HEK293 (cell line): ENCODE results near the gene CEACAM19.
A peak's percentile ranks its signal among the peaks of the same experiment; 100 is the strongest.

ENCODE experiments used
- HOXA7 ChIP-seq: sonication (generic); formaldehyde crosslinking; IDR thresholded peaks from 2 replicates; pipeline ENCODE4 v1.8.1; 2022; ENCODE audit warnings: missing genetic modification reagents, borderline replicate concordance
- IKZF3 ChIP-seq: fragments of 450-650 bp; IDR thresholded peaks from 2 replicates; pipeline ENCODE4 v1.5.0; 2018; ENCODE audit warnings: missing biosample characterization, mild to moderate bottlenecking, missing genetic modification characterization, moderate library complexity
- INSM2 ChIP-seq: fragments of 450-650 bp; formaldehyde crosslinking; IDR thresholded peaks from 2 replicates; pipeline ENCODE4 v1.5.1; 2016; ENCODE audit warnings: missing biosample characterization, missing genetic modification characterization
- MEIS1 ChIP-seq: sonication (generic); formaldehyde crosslinking; IDR thresholded peaks from 2 replicates; pipeline ENCODE4 v1.8.1; 2022; ENCODE audit warnings: missing genetic modification reagents, mild to moderate bottlenecking, borderline replicate concordance
- OVOL3 ChIP-seq: fragments of 450-650 bp; formaldehyde crosslinking; IDR thresholded peaks from 2 replicates; pipeline ENCODE4 v1.5.1; 2016; ENCODE audit warnings: missing biosample characterization, missing genetic modification characterization
- REPIN1 ChIP-seq: fragments of 450-650 bp; formaldehyde crosslinking; IDR thresholded peaks from 2 replicates; pipeline ENCODE4 v1.5.1; 2017; ENCODE audit warnings: missing biosample characterization, missing genetic modification characterization, low read depth
- SP3 ChIP-seq: fragments of 450-650 bp; formaldehyde crosslinking; IDR thresholded peaks from 2 replicates; pipeline ENCODE4 v1.5.1; 2016; ENCODE audit warnings: missing biosample characterization, missing genetic modification characterization
- TCF7L2 ChIP-seq: IDR thresholded peaks from 2 replicates; pipeline ENCODE4 v1.6.1; 2011; ENCODE audit warnings: low read depth, mild to moderate bottlenecking, inconsistent platforms, low read length, moderate library complexity, borderline replicate concordance
- WT1 ChIP-seq: fragments of 450-650 bp; formaldehyde crosslinking; IDR thresholded peaks from 2 replicates; pipeline ENCODE4 v1.5.1; 2016; ENCODE audit warnings: missing biosample characterization, missing genetic modification characterization
- ZBTB10 ChIP-seq: fragments of 450-650 bp; formaldehyde crosslinking; IDR thresholded peaks from 2 replicates; pipeline ENCODE4 v1.5.1; 2016; ENCODE audit warnings: missing biosample characterization, missing genetic modification characterization
- ZBTB8A ChIP-seq: fragments of 450-650 bp; formaldehyde crosslinking; IDR thresholded peaks from 2 replicates; pipeline ENCODE4 v1.5.1; 2016; ENCODE audit warnings: missing biosample characterization, missing genetic modification characterization
- ZEB2 ChIP-seq: fragments of 450-650 bp; formaldehyde crosslinking; IDR thresholded peaks from 2 replicates; pipeline ENCODE4 v1.5.1; 2016; ENCODE audit warnings: missing biosample characterization, missing genetic modification characterization
- ZNF112 ChIP-seq: fragments of 450-650 bp; formaldehyde crosslinking; IDR thresholded peaks from 2 replicates; pipeline ENCODE4 v1.5.0; 2017; ENCODE audit warnings: missing biosample characterization, missing genetic modification characterization
- ZNF138 ChIP-seq: fragments of 450-650 bp; formaldehyde crosslinking; IDR thresholded peaks from 2 replicates; pipeline ENCODE4 v1.5.1; 2016; ENCODE audit warnings: missing biosample characterization, missing genetic modification characterization, borderline replicate concordance
- ZNF184 ChIP-seq: fragments of 450-650 bp; IDR thresholded peaks from 2 replicates; pipeline ENCODE4 v1.5.1; 2018; ENCODE audit warnings: missing biosample characterization, mild to moderate bottlenecking, missing genetic modification characterization
- ZNF19 ChIP-seq: fragments of 450-650 bp; formaldehyde crosslinking; IDR thresholded peaks from 2 replicates; pipeline ENCODE4; 2016; ENCODE audit warnings: missing biosample characterization, missing genetic modification characterization, low read depth
- ZNF211 ChIP-seq: fragments of 450-650 bp; formaldehyde crosslinking; IDR thresholded peaks from 2 replicates; pipeline ENCODE4 v1.5.1; 2016; ENCODE audit warnings: low read depth, missing biosample characterization, missing genetic modification characterization
- ZNF266 ChIP-seq: fragments of 450-650 bp; formaldehyde crosslinking; IDR thresholded peaks from 2 replicates; pipeline ENCODE4 v1.5.1; 2016; ENCODE audit warnings: missing biosample characterization, missing genetic modification characterization, low read depth
- ZNF311 ChIP-seq: fragments of 450-650 bp; formaldehyde crosslinking; IDR thresholded peaks from 2 replicates; pipeline ENCODE4 v1.5.1; 2017; ENCODE audit warnings: missing biosample characterization, missing genetic modification characterization, borderline replicate concordance
- ZNF391 ChIP-seq: fragments of 450-650 bp; formaldehyde crosslinking; IDR thresholded peaks from 2 replicates; pipeline ENCODE4 v1.5.1; 2016; ENCODE audit warnings: low read depth, missing biosample characterization, missing genetic modification characterization, borderline replicate concordance
- ZNF404 ChIP-seq: fragments of 450-650 bp; formaldehyde crosslinking; IDR thresholded peaks from 2 replicates; pipeline ENCODE4 v1.5.1; 2017; ENCODE audit warnings: missing biosample characterization, missing genetic modification characterization
- ZNF473 ChIP-seq: fragments of 450-650 bp; formaldehyde crosslinking; IDR thresholded peaks from 2 replicates; pipeline ENCODE4 v1.5.1; 2017; ENCODE audit warnings: missing biosample characterization, missing genetic modification characterization
- ZNF48 ChIP-seq: fragments of 450-650 bp; formaldehyde crosslinking; IDR thresholded peaks from 2 replicates; pipeline ENCODE4 v1.5.1; 2016; ENCODE audit warnings: missing biosample characterization, missing genetic modification characterization
- ZNF521 ChIP-seq: fragments of 450-650 bp; formaldehyde crosslinking; IDR thresholded peaks from 2 replicates; pipeline ENCODE4 v1.5.1; 2017; ENCODE audit warnings: missing biosample characterization, mild to moderate bottlenecking, missing genetic modification characterization
- ZNF777 ChIP-seq: fragments of 450-650 bp; formaldehyde crosslinking; IDR thresholded peaks from 2 replicates; pipeline ENCODE4 v1.5.1; 2017; ENCODE audit warnings: missing biosample characterization, missing genetic modification characterization, borderline replicate concordance
- ZNF830 ChIP-seq: fragments of 450-650 bp; IDR thresholded peaks from 2 replicates; pipeline ENCODE4 v1.5.0; 2018; ENCODE audit warnings: missing biosample characterization, missing genetic modification characterization, low read depth, mild to moderate bottlenecking, moderate library complexity
- ZNF843 ChIP-seq: fragments of 450-650 bp; formaldehyde crosslinking; IDR thresholded peaks from 2 replicates; pipeline ENCODE4 v1.5.1; 2016; ENCODE audit warnings: missing biosample characterization, missing genetic modification characterization
- TF ChIP-seq, protein P1 (sequence below): fragments of 450-650 bp; formaldehyde crosslinking; IDR thresholded peaks from 2 replicates; pipeline ENCODE4 v1.5.1; 2016; ENCODE audit warnings: missing biosample characterization, missing genetic modification characterization
- TF ChIP-seq, protein P2 (sequence below): fragments of 450-650 bp; formaldehyde crosslinking; IDR thresholded peaks from 2 replicates; pipeline ENCODE4 v1.5.1; 2017; ENCODE audit warnings: missing biosample characterization, missing genetic modification characterization
- TF ChIP-seq, protein P3 (sequence below): fragments of 450-650 bp; formaldehyde crosslinking; IDR thresholded peaks from 2 replicates; pipeline ENCODE4 v1.5.1; 2016; ENCODE audit warnings: missing biosample characterization, missing genetic modification characterization
- TF ChIP-seq, protein P4 (sequence below): fragments of 450-650 bp; formaldehyde crosslinking; IDR thresholded peaks from 2 replicates; pipeline ENCODE4 v1.5.1; 2016; ENCODE audit warnings: missing biosample characterization, missing genetic modification characterization

The CEACAM19 gene

DNA sequence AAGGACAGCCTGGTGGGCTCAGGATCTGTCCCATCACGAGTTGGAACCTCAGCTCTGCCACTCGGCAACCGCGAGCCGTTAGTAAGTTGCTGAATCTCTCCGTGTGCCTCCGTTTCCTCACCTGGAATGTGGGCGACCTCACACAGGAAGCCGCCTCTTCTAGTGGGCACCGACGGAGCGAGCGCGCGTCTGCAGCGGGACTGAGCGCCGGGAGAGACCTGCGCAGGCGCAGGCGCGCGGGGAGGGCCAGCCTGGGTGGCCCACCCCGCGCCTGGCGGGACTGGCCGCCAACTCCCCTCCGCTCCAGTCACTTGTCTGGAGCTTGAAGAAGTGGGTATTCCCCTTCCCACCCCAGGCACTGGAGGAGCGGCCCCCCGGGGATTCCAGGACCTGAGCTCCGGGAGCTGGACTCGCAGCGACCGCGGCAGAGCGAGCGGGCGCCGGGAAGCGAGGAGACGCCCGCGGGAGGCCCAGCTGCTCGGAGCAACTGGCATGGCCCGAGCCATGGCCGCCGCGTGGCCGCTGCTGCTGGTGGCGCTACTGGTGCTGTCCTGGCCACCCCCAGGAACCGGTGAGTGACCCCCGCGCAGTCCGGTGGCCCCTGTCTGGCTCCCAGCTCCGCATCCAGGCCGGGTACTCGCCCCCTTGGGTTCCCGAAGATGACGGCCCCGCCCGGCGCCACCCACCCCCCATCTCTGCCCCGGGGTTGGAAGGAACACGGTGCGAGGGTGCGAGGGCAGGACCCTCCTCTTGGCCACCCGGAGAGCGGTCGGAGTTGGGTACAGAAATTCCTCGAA, 27.5 kb upstream of the CEACAM19 start, which contains the start of gene PVR (continued):
- TF ChIP-seq ZBTB10 (tag by site-specific recombination) (peak; percentile 70; the same call in 1 of the 2 replicates), ZNF843 (tag by site-specific recombination) (0 out of 2 replicates have a peak, but pooled peaks have one; percentile 28), ZNF48 (tag by site-specific recombination) (no peak), INSM2 (tag by site-specific recombination) (no peak), TCF7L2 (no peak), ZNF391 (no peak), ZBTB8A (tag by site-specific recombination) (peak; percentile 65), ZNF138 (tag by site-specific recombination) (no peak), HOXA7 (CRISPR knock-in tag) (no peak), ZNF404 (tag by site-specific recombination) (no peak), ZNF311 (no peak), ZEB2 (tag by site-specific recombination) (no peak), ZNF266 (tag by site-specific recombination) (no peak), ZNF184 (tag by site-specific recombination) (no peak), IKZF3 (peak; percentile 91), ZNF211 (no peak), WT1 (tag by site-specific recombination) (no peak), ZNF112 (no peak), ZNF777 (tag by site-specific recombination) (0 out of 2 replicates have a peak, but pooled peaks have one; percentile 49), SP3 (tag by site-specific recombination) (peak; percentile 26; the same call in 1 of the 2 replicates), ZNF473 (no peak), ZNF521 (tag by site-specific recombination) (no peak), ZNF830 (tag by site-specific recombination) (no peak), REPIN1 (tag by site-specific recombination) (0 out of 2 replicates have a peak, but pooled peaks have one; percentile 16), MEIS1 (no peak), OVOL3 (tag by site-specific recombination) (no peak), ZNF19 (tag by site-specific recombination) (no peak)
- TF ChIP-seq, protein P1, sequence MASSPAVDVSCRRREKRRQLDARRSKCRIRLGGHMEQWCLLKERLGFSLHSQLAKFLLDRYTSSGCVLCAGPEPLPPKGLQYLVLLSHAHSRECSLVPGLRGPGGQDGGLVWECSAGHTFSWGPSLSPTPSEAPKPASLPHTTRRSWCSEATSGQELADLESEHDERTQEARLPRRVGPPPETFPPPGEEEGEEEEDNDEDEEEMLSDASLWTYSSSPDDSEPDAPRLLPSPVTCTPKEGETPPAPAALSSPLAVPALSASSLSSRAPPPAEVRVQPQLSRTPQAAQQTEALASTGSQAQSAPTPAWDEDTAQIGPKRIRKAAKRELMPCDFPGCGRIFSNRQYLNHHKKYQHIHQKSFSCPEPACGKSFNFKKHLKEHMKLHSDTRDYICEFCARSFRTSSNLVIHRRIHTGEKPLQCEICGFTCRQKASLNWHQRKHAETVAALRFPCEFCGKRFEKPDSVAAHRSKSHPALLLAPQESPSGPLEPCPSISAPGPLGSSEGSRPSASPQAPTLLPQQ (tag by site-specific recombination): peak; percentile 58
- TF ChIP-seq, protein P2, sequence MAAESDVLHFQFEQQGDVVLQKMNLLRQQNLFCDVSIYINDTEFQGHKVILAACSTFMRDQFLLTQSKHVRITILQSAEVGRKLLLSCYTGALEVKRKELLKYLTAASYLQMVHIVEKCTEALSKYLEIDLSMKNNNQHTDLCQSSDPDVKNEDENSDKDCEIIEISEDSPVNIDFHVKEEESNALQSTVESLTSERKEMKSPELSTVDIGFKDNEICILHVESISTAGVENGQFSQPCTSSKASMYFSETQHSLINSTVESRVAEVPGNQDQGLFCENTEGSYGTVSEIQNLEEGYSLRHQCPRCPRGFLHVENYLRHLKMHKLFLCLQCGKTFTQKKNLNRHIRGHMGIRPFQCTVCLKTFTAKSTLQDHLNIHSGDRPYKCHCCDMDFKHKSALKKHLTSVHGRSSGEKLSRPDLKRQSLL (tag by site-specific recombination): peak; percentile 84
- TF ChIP-seq, protein P3, sequence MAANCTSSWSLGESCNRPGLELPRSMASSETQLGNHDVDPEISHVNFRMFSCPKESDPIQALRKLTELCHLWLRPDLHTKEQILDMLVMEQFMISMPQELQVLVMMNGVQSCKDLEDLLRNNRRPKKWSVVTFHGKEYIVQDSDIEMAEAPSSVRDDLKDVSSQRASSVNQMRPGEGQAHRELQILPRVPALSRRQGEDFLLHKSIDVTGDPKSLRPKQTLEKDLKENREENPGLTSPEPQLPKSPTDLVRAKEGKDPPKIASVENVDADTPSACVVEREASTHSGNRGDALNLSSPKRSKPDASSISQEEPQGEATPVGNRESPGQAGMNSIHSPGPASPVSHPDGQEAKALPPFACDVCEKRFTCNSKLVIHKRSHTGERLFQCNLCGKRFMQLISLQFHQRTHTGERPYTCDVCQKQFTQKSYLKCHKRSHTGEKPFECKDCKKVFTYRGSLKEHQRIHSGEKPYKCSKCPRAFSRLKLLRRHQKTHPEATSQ (tag by site-specific recombination): no peak
- TF ChIP-seq, protein P4, sequence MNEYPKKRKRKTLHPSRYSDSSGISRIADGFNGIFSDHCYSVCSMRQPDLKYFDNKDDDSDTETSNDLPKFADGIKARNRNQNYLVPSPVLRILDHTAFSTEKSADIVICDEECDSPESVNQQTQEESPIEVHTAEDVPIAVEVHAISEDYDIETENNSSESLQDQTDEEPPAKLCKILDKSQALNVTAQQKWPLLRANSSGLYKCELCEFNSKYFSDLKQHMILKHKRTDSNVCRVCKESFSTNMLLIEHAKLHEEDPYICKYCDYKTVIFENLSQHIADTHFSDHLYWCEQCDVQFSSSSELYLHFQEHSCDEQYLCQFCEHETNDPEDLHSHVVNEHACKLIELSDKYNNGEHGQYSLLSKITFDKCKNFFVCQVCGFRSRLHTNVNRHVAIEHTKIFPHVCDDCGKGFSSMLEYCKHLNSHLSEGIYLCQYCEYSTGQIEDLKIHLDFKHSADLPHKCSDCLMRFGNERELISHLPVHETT: no peak
